ENCODE results near the gene CSTF1.

CSTF1 gene

DNA sequence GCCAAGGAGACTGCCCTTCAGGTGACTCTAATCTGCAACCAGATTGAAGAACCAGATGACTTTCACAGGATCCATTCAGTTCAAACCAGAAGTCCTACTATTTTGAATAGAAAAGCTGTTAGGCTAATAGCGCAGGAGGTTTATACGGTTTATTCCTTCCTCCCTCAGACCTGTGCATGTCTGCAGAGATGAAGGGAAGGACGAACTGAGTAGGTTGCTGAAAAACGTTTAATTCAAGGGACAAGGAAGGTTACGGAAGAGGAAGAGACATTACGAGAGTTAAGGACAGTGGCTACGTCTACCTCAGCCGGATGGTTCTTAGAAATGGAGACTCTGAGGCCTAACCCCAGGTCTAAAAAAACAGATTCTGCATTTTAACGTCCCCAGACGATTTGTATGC, 1.4 kb upstream of the CSTF1 start:
- Histone ChIP-seq H3K4me1 (ENCODE audit: control insufficient read depth, low read length) (peaks cover 31% of the 10 kb centered on the region), H3K36me3 (ENCODE audit: control insufficient read depth, low read length) (peaks cover 89% of the 10 kb centered on the region), H3F3A (ENCODE audit: control insufficient read depth, insufficient read depth) (peaks cover 3% of the 10 kb centered on the region; the same call in 1 of the 2 replicates), H3K27me3 (ENCODE audit: control insufficient read depth, low read length) (no peaks in the 10 kb centered on the region), H3K9me3 (ENCODE audit: control insufficient read depth, insufficient read depth, low read length) (no peaks in the 10 kb centered on the region), H4K20me1 (ENCODE audit: control insufficient read depth, insufficient read depth, low read depth, low read length) (peaks cover 6% of the 10 kb centered on the region; the same call in 1 of the 2 replicates), H3K4me2 (ENCODE audit: low read length) (peak overlapping the region; percentile 72), H3K79me2 (ENCODE audit: control insufficient read depth, low read length) (peaks cover 96% of the 10 kb centered on the region), H3K9me2 (replicated peaks; ENCODE audit: control insufficient read depth, low read length) (no peaks in the 10 kb centered on the region), H3K27ac (ENCODE audit: low read depth, low read length) (peak overlapping the region; percentile 84), H3K4me3 (ENCODE audit: low read length) (peak overlapping the region; percentile 97)
- TF ChIP-seq, protein P1, sequence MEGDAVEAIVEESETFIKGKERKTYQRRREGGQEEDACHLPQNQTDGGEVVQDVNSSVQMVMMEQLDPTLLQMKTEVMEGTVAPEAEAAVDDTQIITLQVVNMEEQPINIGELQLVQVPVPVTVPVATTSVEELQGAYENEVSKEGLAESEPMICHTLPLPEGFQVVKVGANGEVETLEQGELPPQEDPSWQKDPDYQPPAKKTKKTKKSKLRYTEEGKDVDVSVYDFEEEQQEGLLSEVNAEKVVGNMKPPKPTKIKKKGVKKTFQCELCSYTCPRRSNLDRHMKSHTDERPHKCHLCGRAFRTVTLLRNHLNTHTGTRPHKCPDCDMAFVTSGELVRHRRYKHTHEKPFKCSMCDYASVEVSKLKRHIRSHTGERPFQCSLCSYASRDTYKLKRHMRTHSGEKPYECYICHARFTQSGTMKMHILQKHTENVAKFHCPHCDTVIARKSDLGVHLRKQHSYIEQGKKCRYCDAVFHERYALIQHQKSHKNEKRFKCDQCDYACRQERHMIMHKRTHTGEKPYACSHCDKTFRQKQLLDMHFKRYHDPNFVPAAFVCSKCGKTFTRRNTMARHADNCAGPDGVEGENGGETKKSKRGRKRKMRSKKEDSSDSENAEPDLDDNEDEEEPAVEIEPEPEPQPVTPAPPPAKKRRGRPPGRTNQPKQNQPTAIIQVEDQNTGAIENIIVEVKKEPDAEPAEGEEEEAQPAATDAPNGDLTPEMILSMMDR (IDR thresholded peaks at IDR 0.05; ENCODE audit: low read depth, low read length, poor library complexity, severe bottlenecking), result no peak
- no peak for TF ChIP-seq EZH2phosphoT487 (IDR thresholded peaks at IDR 0.05; ENCODE audit: borderline replicate concordance, low read length)

DNA sequence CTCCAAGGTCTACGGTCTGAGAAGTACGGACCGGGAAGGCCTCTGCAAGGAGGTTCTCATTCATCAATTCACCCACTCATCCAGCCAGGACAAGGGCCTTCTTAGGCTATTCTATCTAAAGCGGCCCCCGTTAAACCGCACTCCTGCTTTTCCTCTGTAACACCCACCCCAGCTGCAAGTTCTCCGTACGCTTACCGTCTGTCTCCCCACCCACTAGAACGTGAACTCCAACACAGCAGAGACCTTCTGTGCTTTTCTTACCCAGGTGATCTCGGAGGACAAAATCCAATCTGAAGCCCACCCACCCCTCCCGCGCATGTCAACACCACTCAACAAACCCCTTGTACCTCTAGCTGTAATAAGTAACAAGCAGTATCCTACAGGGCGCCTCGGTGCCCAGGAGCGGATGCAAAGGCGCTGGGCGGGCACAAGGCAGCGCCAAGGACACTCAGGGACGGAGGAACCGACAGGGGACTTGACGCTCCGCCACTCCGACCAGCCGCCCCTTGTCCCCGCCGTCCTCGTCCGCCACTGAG, 781 bp upstream of the CSTF1 start:
- H3K79me2 ChIP-seq (ENCODE audit: control insufficient read depth, low read length), result peaks cover 92% of the 10 kb centered on the region
- H3K27ac ChIP-seq (ENCODE audit: low read depth, low read length), result peak overlapping the region; percentile 84
- H3K9me2 ChIP-seq (replicated peaks; ENCODE audit: control insufficient read depth, low read length), result no peaks in the 10 kb centered on the region
- H3K36me3 ChIP-seq (ENCODE audit: control insufficient read depth, low read length), result peaks cover 89% of the 10 kb centered on the region
- H3K4me1 ChIP-seq (ENCODE audit: control insufficient read depth, low read length), result peaks cover 31% of the 10 kb centered on the region
- H4K20me1 ChIP-seq (ENCODE audit: control insufficient read depth, insufficient read depth, low read depth, low read length), result peaks cover 6% of the 10 kb centered on the region; the same call in 1 of the 2 replicates
- H3K4me2 ChIP-seq (ENCODE audit: low read length), result peak overlapping the region; percentile 72
- peak overlapping the region; percentile 97 for H3K4me3 ChIP-seq (ENCODE audit: low read length)
- peaks cover 4% of the 10 kb centered on the region; the same call in 1 of the 2 replicates for H3F3A ChIP-seq (ENCODE audit: control insufficient read depth, insufficient read depth)
- TF ChIP-seq EZH2phosphoT487 (IDR thresholded peaks at IDR 0.05; ENCODE audit: borderline replicate concordance, low read length), result no peak
- TF ChIP-seq, protein P1 (IDR thresholded peaks at IDR 0.05; ENCODE audit: low read depth, low read length, poor library complexity, severe bottlenecking), result no peak
- no peaks in the 10 kb centered on the region for H3K27me3 ChIP-seq (ENCODE audit: control insufficient read depth, low read length)
- H3K9me3 ChIP-seq (ENCODE audit: control insufficient read depth, insufficient read depth, low read length), result no peaks in the 10 kb centered on the region

DNA sequence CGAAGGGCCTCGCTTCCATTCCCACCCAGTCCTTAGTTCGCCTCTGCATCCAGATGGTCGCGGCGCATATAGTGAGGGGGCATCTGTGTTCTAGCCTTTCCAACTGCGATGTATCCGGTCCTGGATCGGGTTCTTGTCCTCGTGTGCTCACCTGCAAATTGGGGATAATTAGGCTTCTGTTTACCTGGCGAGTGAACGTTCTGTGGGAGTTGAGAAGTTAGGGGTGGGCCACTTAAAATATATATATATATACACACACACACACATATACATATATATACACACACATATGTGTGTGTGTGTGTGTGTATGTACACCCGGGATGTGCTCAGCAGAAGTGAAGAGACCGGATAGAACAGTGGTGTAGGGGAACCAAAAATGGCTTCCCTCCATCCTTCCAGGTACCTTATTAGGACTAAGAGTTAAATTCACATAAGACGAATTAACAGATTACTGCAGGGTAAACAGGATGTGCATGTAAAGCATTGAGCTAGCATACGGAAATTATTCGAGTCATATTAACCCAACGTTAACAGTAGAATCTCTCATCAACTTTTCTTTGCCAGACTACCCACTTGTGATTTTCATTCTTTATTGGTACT, 537 bp downstream of the CSTF1 start:
- Histone ChIP-seq H3K4me2 (ENCODE audit: low read length) (peak overlapping the region; percentile 72), H3K36me3 (ENCODE audit: control insufficient read depth, low read length) (peaks cover 90% of the 10 kb centered on the region), H3K4me3 (ENCODE audit: low read length) (peak overlapping the region; percentile 97), H4K20me1 (ENCODE audit: control insufficient read depth, insufficient read depth, low read depth, low read length) (peaks cover 6% of the 10 kb centered on the region; the same call in 1 of the 2 replicates), H3K9me2 (replicated peaks; ENCODE audit: control insufficient read depth, low read length) (no peaks in the 10 kb centered on the region), H3K9me3 (ENCODE audit: control insufficient read depth, insufficient read depth, low read length) (no peaks in the 10 kb centered on the region), H3K4me1 (ENCODE audit: control insufficient read depth, low read length) (peaks cover 31% of the 10 kb centered on the region), H3F3A (ENCODE audit: control insufficient read depth, insufficient read depth) (peaks cover 6% of the 10 kb centered on the region), H3K79me2 (ENCODE audit: control insufficient read depth, low read length) (peaks cover 89% of the 10 kb centered on the region), H3K27me3 (ENCODE audit: control insufficient read depth, low read length) (no peaks in the 10 kb centered on the region), H3K27ac (ENCODE audit: low read depth, low read length) (peak overlapping the region; percentile 84)
- TF ChIP-seq EZH2phosphoT487 (IDR thresholded peaks at IDR 0.05; ENCODE audit: borderline replicate concordance, low read length), result no peak
- TF ChIP-seq, protein P1 (IDR thresholded peaks at IDR 0.05; ENCODE audit: low read depth, low read length, poor library complexity, severe bottlenecking), result no peak

Measured in DOHH2 (cell line).